BLaER1 treated with 17β-estradiol and CSF1 and Interleukin-3, amounts not matched to agents 10 nM and 100 nM (cell line): ENCODE measurements around the gene TMEM238L.

Experiments
- H3K27ac ChIP-seq, 11 experiments: shearing (Covaris generic); formaldehyde crosslinking; 2 replicates each; pipeline ENCODE4 v1.8.1; 2022
- H3K27me3 ChIP-seq, 11 experiments: shearing (Covaris generic); formaldehyde crosslinking; 2 replicates each; pipeline ENCODE4 v1.8.1; 2022
- H3K36me3 ChIP-seq, 11 experiments: shearing (Covaris generic); formaldehyde crosslinking; 2 replicates each; pipeline ENCODE4 v1.8.1; 2022
- H3K4me1 ChIP-seq, 10 experiments: shearing (Covaris generic); formaldehyde crosslinking; 2 replicates each; pipeline ENCODE4 v1.8.1; 2022
- H3K4me2 ChIP-seq, 11 experiments: shearing (Covaris generic); formaldehyde crosslinking; 2 replicates each; pipeline ENCODE4 v1.8.1; 2022
- H3K4me3 ChIP-seq, 10 experiments: shearing (Covaris generic); formaldehyde crosslinking; 2 replicates each; pipeline ENCODE4 v1.8.1; 2022
- H3K9ac ChIP-seq, 11 experiments: shearing (Covaris generic); formaldehyde crosslinking; 2 replicates each; pipeline ENCODE4 v1.8.1; 2022
- H3K9me3 ChIP-seq, 11 experiments: shearing (Covaris generic); formaldehyde crosslinking; replicated peaks in 1 of 11; 2 replicates each; pipeline ENCODE4 v1.8.1; 2022
- H4K20me1 ChIP-seq, 11 experiments: shearing (Covaris generic); formaldehyde crosslinking; 2 replicates each; pipeline ENCODE4 v1.8.1; 2022
- Cebpa-rat ChIP-seq, 11 experiments: shearing (Covaris generic); IDR thresholded peaks; 2 replicates each; pipeline ENCODE4 v1.8.1; 2022

The TMEM238L gene

DNA sequence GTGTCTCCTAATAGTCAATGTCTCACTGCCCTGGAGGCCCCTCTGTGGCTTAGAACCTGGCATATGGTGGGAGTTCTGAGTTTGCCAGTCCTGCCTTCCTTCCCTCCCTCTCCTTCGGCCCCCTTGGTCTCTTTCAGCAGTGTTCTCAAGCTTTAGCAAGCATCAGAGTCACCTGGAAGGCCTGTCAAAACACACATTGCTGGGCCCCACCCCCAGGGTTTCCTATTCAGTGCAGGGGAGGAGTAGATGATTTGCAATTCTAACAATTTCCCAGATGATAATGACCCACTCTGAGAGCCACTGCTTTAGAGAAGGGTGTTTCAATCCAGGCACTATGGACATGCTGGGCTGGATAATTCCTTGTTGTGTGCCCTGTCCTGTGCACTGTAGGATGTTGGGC is 47.7 kb downstream of the TMEM238L start:
- TF ChIP-seq Cebpa-rat (IDR thresholded peaks at IDR 0.05): no peak
- no peaks in the 10 kb centered on the region for H3K27me3 ChIP-seq
- no peaks in the 10 kb centered on the region for H3K36me3 ChIP-seq
- H3K9me3 ChIP-seq: no peaks in the 10 kb centered on the region
- H3K4me1 ChIP-seq: no peaks in the 10 kb centered on the region
- H3K9ac ChIP-seq: no peak overlapping the region
- H3K27ac ChIP-seq: no peak overlapping the region
- H4K20me1 ChIP-seq: no peaks in the 10 kb centered on the region
- no peak overlapping the region for H3K4me3 ChIP-seq
- H3K4me2 ChIP-seq: no peak overlapping the region

DNA sequence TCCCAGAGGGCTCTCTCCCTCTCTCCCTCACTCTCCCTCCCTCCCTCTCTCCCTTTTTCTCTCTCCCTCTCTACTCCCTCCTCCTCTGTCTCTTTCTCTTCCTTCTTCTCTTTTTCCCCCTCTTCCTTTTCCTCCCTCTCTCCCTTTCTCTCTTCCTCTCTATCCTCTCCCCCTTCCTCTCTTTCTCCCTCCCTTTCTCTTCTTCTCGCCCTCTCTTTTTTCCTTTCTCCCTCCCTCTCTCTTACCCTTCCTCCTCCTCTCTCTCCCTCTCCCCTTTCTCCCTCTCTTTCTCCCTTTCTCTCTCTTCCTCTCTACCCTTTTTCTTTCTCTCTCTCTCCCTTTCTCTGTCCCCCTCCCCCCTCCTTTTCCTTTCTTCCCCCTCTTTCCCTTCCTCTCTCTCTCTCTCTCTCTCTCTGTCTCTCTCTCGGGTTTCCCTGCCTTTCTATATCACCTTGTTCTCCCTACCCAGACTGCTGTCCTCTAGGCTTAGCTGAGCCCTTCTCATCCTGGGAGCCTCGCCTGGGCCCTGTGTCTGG is 48.2 kb downstream of the TMEM238L start:
- no peak overlapping the region for H3K4me3 ChIP-seq
- no peak overlapping the region for H3K4me2 ChIP-seq

DNA sequence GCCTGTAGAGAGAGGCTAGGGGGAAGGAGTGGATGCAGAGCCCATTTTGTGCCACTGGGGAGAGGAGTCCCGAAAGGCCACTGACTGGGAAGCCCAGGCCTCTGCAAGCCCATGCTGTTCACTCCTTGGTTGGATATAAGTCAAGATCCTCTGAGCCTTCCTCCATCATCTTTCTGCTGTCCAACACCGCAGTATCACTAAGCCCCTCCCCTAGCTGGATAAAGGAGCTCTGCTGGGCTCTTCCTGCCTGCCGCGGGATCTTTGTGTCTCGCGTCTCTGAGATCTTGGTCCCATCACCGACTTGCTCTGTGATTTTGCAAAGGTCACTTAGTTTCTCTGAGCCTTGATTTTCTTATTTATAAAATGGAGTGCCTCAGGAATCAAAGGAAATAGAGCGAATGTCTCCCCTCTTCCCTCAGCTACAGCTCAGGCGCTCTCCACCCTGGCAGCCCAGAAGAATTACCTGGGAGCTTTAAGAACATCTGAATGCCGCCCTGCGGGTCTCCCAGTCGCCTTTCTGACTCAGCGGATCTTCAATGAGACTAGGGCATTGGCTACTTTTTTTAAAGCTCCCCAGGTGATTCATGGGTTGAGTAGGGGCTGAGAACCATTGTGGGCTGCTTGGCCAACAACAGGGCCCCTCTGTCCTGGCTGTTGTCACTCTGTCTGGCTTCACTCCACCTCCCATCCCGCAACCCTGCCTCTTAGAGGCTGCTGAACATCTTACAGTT is 48.9 kb downstream of the TMEM238L start:
- H3K27me3 ChIP-seq: no peaks in the 10 kb centered on the region
- H3K4me1 ChIP-seq: no peaks in the 10 kb centered on the region
- H3K9me3 ChIP-seq: no peaks in the 10 kb centered on the region
- no peak overlapping the region for H3K4me2 ChIP-seq
- no peaks in the 10 kb centered on the region for H4K20me1 ChIP-seq
- no peak overlapping the region for H3K4me3 ChIP-seq
- no peak overlapping the region for H3K27ac ChIP-seq
- no peak for TF ChIP-seq Cebpa-rat (IDR thresholded peaks at IDR 0.05)
- H3K9ac ChIP-seq: no peak overlapping the region
- H3K36me3 ChIP-seq: no peaks in the 10 kb centered on the region

More for the DNA sequence above, 48.2 kb downstream of the TMEM238L start:
- no peaks in the 10 kb centered on the region for H3K27me3 ChIP-seq
- H3K9ac ChIP-seq: no peak overlapping the region
- H3K4me1 ChIP-seq: no peaks in the 10 kb centered on the region
- H4K20me1 ChIP-seq: no peaks in the 10 kb centered on the region
- H3K36me3 ChIP-seq: no peaks in the 10 kb centered on the region
- no peaks in the 10 kb centered on the region for H3K9me3 ChIP-seq
- no peak for TF ChIP-seq Cebpa-rat (IDR thresholded peaks at IDR 0.05)
- H3K27ac ChIP-seq: no peak overlapping the region

DNA sequence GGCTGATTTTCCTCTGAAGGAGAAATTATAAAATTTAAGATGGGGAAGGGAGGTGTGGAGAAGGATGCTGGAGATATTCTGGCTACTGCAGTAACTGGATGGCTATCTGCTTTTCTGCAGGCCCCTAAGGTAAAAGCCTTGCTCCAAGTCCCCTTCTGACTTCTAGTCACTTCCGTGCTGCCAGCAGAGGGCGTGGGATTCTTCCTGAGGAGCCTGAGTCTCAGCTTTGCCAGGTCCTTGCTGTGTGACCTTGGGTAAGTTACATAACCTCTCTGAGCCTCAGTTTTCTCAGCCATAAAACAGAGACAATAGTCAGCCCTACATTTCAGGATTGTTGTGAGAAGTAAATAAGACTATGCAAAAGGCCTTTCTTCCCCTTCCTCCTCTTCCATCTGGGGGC is 49.8 kb downstream of the TMEM238L start:
- TF ChIP-seq Cebpa-rat (IDR thresholded peaks at IDR 0.05): no peak

DNA sequence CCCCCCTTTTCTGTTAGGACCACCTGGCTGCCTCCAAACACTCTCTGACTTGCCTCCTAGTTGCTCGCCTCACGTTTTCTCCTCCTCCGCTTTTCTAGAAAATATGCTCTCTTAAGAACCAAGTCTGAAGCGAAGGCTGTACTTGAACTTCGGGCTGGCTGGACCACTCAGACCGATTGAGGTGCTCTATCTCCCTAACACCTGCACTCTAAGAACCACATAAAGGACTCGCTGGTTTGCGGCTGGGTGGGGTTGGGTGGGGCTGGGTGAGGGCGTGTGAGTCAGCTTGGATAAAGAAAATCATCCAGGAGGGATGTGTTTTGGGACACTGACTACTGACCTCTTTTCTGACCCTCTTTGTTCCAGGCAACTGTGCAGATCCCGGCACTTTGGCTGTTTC is 51.2 kb downstream of the TMEM238L start:
- TF ChIP-seq Cebpa-rat (IDR thresholded peaks at IDR 0.05): no peak
- H3K36me3 ChIP-seq: no peaks in the 10 kb centered on the region
- H3K9ac ChIP-seq: no peak overlapping the region
- no peak overlapping the region for H3K4me2 ChIP-seq
- no peaks in the 10 kb centered on the region for H3K4me1 ChIP-seq
- H3K27ac ChIP-seq: no peak overlapping the region
- H3K27me3 ChIP-seq: no peaks in the 10 kb centered on the region
- no peak overlapping the region for H3K4me3 ChIP-seq
- no peaks in the 10 kb centered on the region for H3K9me3 ChIP-seq
- no peaks in the 10 kb centered on the region for H4K20me1 ChIP-seq

More for the DNA sequence above, 49.8 kb downstream of the TMEM238L start:
- Histone ChIP-seq H3K36me3 (no peaks in the 10 kb centered on the region), H3K4me2 (no peak overlapping the region), H4K20me1 (no peaks in the 10 kb centered on the region), H3K4me3 (no peak overlapping the region), H3K27me3 (no peaks in the 10 kb centered on the region), H3K9ac (no peak overlapping the region), H3K9me3 (no peaks in the 10 kb centered on the region), H3K4me1 (no peaks in the 10 kb centered on the region), H3K27ac (no peak overlapping the region)

- no peak for TF ChIP-seq Cebpa-rat (IDR thresholded peaks at IDR 0.05)
- H3K36me3 ChIP-seq: no peaks in the 10 kb centered on the region
- H4K20me1 ChIP-seq: no peaks in the 10 kb centered on the region
- no peaks in the 10 kb centered on the region for H3K9me3 ChIP-seq
- H3K4me3 ChIP-seq: no peak overlapping the region
- H3K9ac ChIP-seq: no peak overlapping the region
- no peaks in the 10 kb centered on the region for H3K27me3 ChIP-seq
- no peak overlapping the region for H3K4me2 ChIP-seq
- no peaks in the 10 kb centered on the region for H3K4me1 ChIP-seq
- no peak overlapping the region for H3K27ac ChIP-seq
Observed at GRCh38 chr17:10751563-10751962, 52.3 kb downstream of the TMEM238L start.

DNA sequence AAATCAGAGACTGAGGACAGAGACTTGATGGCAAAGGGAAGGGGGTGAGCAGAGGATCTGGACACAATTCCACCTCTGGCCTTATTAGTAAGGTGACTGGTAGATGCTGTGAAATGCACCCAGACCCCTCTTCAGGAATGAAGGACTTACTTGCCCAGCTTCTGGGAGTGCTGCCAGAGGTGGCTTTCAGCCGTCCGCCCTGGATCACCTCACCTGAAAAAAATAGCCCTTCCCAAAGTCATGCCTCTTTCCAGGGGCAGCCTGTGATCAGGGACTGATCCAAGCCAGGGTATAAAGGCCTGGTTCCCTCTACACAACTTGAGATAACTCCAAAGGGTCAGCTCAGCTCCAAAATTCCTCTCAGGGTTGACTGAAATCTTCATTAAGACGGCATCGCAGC is 53.7 kb downstream of the TMEM238L start:
- H3K27ac ChIP-seq: no peak overlapping the region
- no peak overlapping the region for H3K9ac ChIP-seq
- no peak for TF ChIP-seq Cebpa-rat (IDR thresholded peaks at IDR 0.05)
- no peaks in the 10 kb centered on the region for H3K36me3 ChIP-seq
- no peaks in the 10 kb centered on the region for H3K27me3 ChIP-seq
- no peaks in the 10 kb centered on the region for H4K20me1 ChIP-seq
- no peaks in the 10 kb centered on the region for H3K9me3 ChIP-seq
- H3K4me3 ChIP-seq: no peak overlapping the region
- no peak overlapping the region for H3K4me2 ChIP-seq
- H3K4me1 ChIP-seq: peaks cover 0 to 2% (median 1%) of the 10 kb centered on the region in 10 experiments; a peak in 14 of 20 replicates

- no peak for TF ChIP-seq Cebpa-rat (IDR thresholded peaks at IDR 0.05)
- Histone ChIP-seq H3K36me3 (no peaks in the 10 kb centered on the region), H4K20me1 (no peaks in the 10 kb centered on the region), H3K27ac (no peak overlapping the region), H3K27me3 (no peaks in the 10 kb centered on the region), H3K9me3 (no peaks in the 10 kb centered on the region), H3K4me1 (peaks cover 0 to 15% (median 14%) of the 10 kb centered on the region in 10 experiments; a peak in 17 of 20 replicates), H3K9ac (no peak overlapping the region), H3K4me3 (no peak overlapping the region), H3K4me2 (no peak overlapping the region)
Observed at GRCh38 chr17:10748531-10749181, 55.2 kb downstream of the TMEM238L start.

- H3K36me3 ChIP-seq: no peaks in the 10 kb centered on the region
- no peak overlapping the region for H3K4me3 ChIP-seq
- H3K9ac ChIP-seq: no peak overlapping the region
- peaks cover 0 to 15% (median 14%) of the 10 kb centered on the region in 10 experiments; a peak in 17 of 20 replicates for H3K4me1 ChIP-seq
- peak overlapping the region in 9 of 11 experiments; percentile 13 to 67 (median 63); a peak in 15 of 22 replicates for H3K4me2 ChIP-seq
- H3K27ac ChIP-seq: no peak overlapping the region
- H3K27me3 ChIP-seq: no peaks in the 10 kb centered on the region
- TF ChIP-seq Cebpa-rat (IDR thresholded peaks at IDR 0.05): no peak
- H3K9me3 ChIP-seq: no peaks in the 10 kb centered on the region
- H4K20me1 ChIP-seq: no peaks in the 10 kb centered on the region
Observed at GRCh38 chr17:10745231-10745630, 58.7 kb downstream of the TMEM238L start.
